ENCODE data around the gene SEMA4D.
"Not testable (repeated sequence)": the region's sequence is repeated elsewhere in the genome, so short reads cannot be mapped to it uniquely, and the experiment has no call there.

SEMA4D gene

GRCh38 chr9:89480825-89481537 lies 16.9 kb downstream of the SEMA4D start:
- ATAC-seq, result no peak

DNA sequence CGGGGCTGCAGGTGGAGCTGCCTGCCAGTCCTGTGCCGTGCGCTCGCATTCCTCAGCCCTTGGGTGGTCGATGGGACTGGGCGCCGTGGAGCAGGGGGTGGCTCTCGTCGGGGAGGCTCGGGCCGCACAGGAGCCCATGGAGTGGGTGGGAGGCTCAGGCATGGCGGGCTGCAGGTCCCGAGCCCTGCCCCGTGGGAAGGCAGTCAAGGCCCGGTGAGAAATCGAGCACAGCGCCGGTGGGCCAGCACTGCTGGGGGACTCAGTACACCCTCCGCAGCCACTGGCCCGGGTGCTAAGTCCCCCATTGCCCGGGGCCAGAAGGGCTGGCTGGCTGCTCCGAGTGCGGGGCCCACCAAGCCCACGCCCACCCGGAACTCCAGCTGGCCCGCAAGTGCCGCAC lies 17.5 kb downstream of the SEMA4D start:
- ATAC-seq, result not testable (repeated sequence)

GRCh38 chr9:89479669-89480011 lies 18.3 kb downstream of the SEMA4D start:
- not testable (repeated sequence) for ATAC-seq

- ATAC-seq, result no peak
These were observed 18.9 kb downstream of the SEMA4D start for GRCh38 chr9:89478821-89479668.

GRCh38 chr9:89477811-89478630 lies 19.9 kb downstream of the SEMA4D start:
- peak; percentile 36 to 39 for ATAC-seq

GRCh38 chr9:89477384-89477783 lies 20.5 kb downstream of the SEMA4D start:
- peak; percentile 87 to 88 for ATAC-seq

GRCh38 chr9:89476546-89476945 lies 21.4 kb downstream of the SEMA4D start:
- no peak for ATAC-seq

DNA sequence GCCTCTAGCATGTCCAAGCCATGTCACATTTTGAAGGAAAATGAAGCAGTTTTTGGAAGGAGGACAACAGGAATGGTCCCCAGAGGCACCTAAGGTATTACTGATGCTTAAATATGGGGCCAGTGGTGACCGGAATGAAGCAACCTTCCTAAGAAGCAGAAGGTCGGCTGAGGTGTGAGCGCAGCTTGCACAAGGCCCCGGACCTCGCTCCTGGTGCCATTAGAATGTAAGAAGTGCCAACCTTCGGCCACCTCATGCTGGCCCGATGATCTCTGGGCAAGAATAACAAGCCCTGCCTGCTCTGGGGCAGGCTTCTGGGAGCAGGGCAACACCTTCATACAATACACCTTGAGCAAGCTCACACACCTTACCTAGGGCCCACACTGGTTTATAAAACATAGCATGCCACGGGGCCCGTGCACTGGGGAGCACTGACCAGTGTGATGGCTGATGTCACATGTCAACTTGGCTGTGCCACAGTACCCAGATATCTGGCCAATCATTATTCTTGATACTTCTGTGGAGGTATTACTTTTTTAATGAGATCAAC lies 21.9 kb downstream of the SEMA4D start:
- no peak for ATAC-seq

DNA sequence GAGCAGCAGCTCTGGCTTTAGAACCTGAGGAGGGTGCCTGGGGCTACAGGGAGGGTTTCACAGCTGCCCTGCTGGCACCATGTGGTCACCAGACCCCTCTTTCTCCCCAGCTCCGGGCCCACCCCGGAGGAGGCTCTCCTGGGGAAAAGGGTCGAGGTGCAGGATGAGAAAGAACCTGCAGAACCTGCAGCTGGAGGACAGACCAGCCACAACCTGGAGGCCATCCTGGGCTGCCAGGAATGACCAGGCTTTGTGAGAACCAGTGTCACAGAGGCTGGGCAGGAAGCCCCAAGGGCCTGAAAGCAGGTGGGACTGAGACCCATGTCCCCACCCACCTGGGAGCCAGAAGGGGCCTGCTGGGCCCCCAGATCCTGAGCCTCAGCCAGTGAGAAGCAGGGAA lies 23.0 kb downstream of the SEMA4D start:
- no peak for ATAC-seq

DNA sequence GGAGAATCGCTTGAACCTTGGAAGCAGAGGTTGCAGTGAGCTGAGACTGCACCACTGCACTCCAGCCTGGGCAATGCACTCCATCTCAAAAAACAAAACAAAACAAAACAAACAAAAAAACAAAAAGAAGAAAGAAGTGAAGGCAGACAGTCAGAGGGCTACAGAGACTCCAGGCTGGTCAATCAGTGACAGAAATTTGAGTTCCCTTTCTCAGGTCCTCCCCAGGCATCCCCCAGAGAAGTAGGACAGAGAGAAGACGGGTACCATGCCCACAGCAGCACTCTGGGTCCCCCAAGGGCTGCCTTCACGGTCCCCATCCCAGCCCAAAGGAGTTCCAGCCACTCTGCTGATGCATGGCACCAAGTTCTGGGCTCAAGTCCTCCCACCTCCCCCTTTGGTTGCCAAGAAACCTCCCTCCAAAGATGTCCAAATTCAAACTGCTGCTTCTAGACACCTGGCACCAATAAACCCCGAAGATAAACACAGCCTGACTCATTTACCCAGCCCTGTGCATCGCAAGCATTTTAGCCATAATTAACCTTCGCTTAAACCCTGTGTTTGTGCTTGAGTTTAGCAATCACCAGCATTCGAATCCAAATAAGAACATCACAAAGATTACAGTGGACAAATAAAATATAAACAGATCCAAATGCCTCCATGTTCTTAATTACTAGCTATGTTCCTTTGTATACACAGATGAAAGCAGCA lies 24.0 kb downstream of the SEMA4D start:
- no peak for ATAC-seq

GRCh38 chr9:89471796-89472320 lies 26.1 kb downstream of the SEMA4D start:
- ATAC-seq, result not testable (repeated sequence)

- no peak for ATAC-seq
These were observed 26.5 kb downstream of the SEMA4D start for GRCh38 chr9:89471390-89471789.

DNA sequence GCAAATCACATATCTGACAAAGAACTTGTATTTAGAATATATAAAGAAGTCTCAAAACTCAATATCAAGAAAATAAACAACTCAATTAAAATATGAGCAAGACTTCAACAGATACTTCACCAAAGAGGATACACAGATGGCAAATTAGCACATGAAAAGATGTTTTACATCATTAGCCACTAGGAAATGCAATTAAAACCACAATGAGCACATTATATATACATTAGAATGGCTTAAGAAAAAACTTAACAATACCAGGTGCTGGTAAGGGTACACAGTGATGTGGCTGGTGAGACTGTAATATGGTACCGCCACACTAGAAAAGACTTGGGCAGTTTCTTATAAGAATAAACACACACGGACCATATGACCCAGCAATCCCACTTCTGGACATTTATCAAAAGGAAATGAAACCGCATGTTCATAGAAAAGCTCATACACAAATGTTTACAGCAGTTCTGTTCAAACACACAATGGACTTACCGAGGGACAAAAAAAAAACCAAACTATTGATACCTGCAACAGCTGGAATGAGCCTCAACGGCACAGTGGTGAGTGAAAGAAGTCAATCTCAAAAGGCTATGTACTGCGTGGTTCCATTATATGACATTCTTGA lies 27.6 kb downstream of the SEMA4D start:
- ATAC-seq, result peak in 1 of 2 donors; percentile 18

- ATAC-seq, result no peak
These were observed 28.9 kb downstream of the SEMA4D start for GRCh38 chr9:89469003-89469402.

DNA sequence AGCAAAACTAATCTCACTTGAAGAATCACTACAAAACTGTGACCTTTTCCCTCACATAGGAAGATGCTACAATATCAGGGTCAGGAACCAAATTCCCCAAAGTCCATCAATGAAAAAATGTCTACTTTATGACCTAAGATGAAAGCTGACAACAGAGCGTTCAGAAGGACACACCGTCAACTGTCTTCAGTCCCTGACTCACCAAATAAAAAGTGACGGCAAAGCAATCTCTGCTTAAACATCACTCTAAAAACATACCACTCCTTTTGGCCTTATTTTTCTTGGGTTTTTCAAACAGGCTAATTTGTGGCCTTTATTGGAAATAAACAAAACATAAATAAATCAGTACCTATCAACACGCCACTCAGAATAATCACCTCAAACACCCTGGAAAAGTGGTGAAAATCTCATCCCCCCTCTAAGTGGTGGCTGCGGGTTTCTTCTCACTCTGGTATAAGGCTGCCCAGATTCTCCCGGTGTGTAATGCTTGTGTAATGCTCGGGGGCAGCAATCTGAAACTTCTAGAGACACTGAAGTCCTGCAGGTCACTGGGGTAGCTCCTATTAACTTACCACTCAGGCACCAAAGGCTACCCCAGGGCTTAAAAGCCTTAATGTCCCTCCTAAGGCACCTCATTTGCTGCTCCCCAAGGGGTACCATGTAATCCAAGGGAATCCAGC lies 29.5 kb downstream of the SEMA4D start:
- ATAC-seq, result no peak

GRCh38 chr9:89467278-89467625 lies 30.7 kb downstream of the SEMA4D start:
- ATAC-seq, result no peak

- ATAC-seq, result peak; percentile 65 to 70
These were observed 31.2 kb downstream of the SEMA4D start for GRCh38 chr9:89466451-89467277.

GRCh38 chr9:89465726-89466308 lies 32.1 kb downstream of the SEMA4D start:
- no peak for ATAC-seq

GRCh38 chr9:89465001-89465451 lies 32.9 kb downstream of the SEMA4D start:
- ATAC-seq, result no peak
